Ovary (tissue), 3 donors: ENCODE results near the gene CDK6.

Experiments used
- CTCF ChIP-seq, 3 donors: fragments of 450-650 bp in 2 of 3; fragments of 200-600 bp in 1 of 3; IDR thresholded peaks; one replicate each; pipeline versions ENCODE4 v1.5.1 to v1.8.0; 2016 to 2022; ENCODE audit warnings: antibody characterized with exemption in 3 of 3, mild to moderate bottlenecking in 1 of 3
- POLR2A ChIP-seq: fragments of 450-650 bp; IDR thresholded peaks from one replicate; pipeline ENCODE4 v1.6.1; 2017; ENCODE audit warnings: antibody characterized with exemption, mild to moderate bottlenecking, moderate library complexity
- donor health status: DM: no; HTN: no; CAD: no.

- no peak for TF ChIP-seq CTCF (IDR thresholded peaks at IDR 0.05)
- no peak for TF ChIP-seq POLR2A
These were observed 1.0 kb downstream of the CDK6 start for GRCh38 chr7:92835261-92835850.
